ENCODE measurements around the gene TMEM184C. TPM values are rescaled to one million over a fixed set of nuclear protein-coding genes. Genes with fewer than 3 reads are reported as not detected.

Gene TMEM184C
- polyA plus RNA-seq, 1 donor: 19.4 TPM

GRCh38 chr4:147605499-147605898 lies 11.7 kb upstream of the TMEM184C start:
- DNase-seq: no peak

- DNase-seq: no peak
Measured at GRCh38 chr4:147607471-147607870, 9.7 kb upstream of the TMEM184C start.

- DNase-seq: no peak
Measured at GRCh38 chr4:147610686-147611085, 6.5 kb upstream of the TMEM184C start.

GRCh38 chr4:147616849-147617172 lies 386 bp upstream of the TMEM184C start:
- no peak for DNase-seq

GRCh38 chr4:147617841-147618691 lies 869 bp downstream of the TMEM184C start:
- no peak for DNase-seq

GRCh38 chr4:147620315-147620714 lies 3.1 kb downstream of the TMEM184C start:
- no peak for DNase-seq

- no peak for DNase-seq
Measured at GRCh38 chr4:147625733-147626132, 8.5 kb downstream of the TMEM184C start.

DNA sequence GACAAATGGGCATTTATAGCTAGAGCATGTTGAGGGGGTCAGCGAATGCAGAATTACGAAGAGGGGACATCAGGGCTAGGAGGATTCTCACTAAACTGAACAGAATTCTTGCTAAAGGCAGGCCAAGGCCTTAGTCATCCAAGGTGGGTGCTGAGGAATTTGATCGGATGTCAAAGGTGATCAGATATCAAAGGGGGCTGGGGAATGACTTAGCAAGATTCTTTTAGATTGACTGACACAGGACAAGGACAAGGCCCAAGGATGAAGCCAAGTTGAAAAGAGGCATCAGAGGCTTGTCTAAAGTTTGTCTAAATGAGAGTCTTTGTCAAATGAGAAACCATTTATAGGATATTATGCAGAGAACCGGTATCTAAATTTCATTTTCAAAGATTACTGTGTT lies 9.7 kb downstream of the TMEM184C start:
- DNase-seq: no peak

GRCh38 chr4:147628415-147628814 lies 11.2 kb downstream of the TMEM184C start:
- DNase-seq: no peak

GRCh38 chr4:147629783-147630730 lies 12.9 kb downstream of the TMEM184C start:
- DNase-seq: no peak

GRCh38 chr4:147633113-147633512 lies 15.9 kb downstream of the TMEM184C start:
- no peak for DNase-seq

GRCh38 chr4:147633643-147634042 lies 16.4 kb downstream of the TMEM184C start:
- no peak for DNase-seq

DNA sequence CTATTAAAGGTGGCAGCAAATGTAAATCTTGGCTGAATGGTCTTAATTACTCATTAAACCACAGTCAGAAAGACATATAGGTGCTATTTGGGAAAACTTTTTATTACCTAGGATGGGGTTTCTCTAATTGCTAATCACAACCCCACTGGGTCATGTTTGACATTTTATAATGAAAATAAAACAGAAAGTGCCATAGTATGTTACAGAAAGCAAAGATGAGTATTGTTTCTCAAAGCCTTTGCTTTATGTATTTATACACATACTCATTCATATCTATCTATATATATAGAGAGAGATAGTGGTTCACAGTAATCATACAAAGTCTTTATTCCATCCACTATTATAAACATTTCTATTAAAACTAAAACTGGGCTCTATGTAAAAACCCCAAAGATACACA lies 18.2 kb downstream of the TMEM184C start:
- no peak for DNase-seq

DNA sequence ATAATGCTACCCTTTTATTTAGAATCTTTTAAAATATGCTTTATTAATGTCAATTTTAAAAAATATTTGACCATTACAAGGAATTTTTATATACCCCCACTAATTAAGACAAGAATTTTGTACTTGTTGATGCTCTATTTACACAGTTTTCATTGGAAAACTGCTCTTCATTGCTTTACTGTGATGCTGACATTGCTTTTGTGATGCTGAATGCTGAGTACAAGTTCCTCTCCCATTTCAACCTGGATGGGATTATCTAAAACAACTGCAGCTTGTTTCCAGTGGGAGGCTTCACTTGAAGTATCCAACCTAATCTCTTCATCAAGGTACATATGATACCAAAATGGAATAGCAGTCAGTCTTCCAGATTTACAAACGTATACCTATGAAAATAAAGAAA lies 21.2 kb downstream of the TMEM184C start:
- DNase-seq: no peak

- DNase-seq: no peak
Measured at GRCh38 chr4:147638942-147639341, 21.7 kb downstream of the TMEM184C start.

DNA sequence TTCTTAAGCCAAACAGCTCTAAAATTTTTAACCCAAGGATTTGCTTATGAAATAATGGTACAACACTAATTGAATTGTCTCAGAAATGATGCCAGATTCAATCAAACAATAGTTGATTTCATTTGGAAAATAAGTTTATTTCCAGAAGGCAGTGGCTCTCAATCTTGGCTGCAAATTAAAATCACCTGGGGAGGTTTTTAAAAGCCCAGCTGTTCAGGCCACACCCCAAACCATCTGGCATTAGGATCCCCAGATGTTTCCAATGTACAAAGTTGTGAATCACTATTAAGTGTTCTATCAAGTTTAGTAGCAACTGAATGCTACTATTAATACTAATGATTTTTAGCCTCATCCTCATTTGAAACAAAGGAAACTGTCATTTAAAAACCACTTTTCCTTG lies 22.2 kb downstream of the TMEM184C start:
- DNase-seq: peak; percentile 26

- DNase-seq: no peak
Measured at GRCh38 chr4:147640331-147640730, 23.1 kb downstream of the TMEM184C start.

DNA sequence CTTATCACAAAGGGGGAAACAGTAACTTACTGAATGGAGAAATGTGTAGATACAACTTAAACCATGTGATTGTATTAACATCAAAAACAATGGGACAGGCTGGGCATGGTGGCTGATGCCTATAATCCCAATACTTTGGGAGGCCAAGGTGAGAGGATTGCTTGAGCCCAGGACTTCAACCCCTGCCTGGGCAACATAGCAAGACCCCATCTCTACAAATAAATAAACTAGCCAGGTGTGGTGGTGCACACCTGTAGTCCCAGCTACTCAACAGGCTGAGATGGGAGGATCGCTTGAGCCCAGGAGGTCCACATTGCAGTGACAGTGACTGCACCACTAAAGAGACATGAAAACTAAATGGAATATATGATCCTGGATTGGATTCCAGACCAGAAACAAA lies 26.4 kb downstream of the TMEM184C start:
- DNase-seq: no peak

DNA sequence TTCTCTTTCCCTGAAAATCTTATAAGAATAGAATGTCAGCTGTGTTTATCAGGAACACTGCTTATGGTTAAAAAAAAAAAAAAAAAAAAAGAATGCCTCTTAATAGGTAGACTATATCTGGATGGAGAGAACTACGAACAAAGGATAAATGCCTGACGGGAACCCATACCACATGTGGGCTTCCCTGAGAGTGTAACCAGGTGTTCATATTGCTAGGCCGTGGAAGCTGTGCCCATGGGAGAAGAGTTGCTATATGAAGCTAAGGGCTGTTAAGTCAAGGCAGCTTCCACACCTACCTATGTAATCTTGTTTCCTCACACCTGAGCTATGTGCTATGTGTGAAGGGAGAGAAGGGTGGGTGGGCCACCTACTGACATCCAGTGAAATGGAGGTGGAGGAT lies 27.3 kb downstream of the TMEM184C start:
- no peak for DNase-seq

DNA sequence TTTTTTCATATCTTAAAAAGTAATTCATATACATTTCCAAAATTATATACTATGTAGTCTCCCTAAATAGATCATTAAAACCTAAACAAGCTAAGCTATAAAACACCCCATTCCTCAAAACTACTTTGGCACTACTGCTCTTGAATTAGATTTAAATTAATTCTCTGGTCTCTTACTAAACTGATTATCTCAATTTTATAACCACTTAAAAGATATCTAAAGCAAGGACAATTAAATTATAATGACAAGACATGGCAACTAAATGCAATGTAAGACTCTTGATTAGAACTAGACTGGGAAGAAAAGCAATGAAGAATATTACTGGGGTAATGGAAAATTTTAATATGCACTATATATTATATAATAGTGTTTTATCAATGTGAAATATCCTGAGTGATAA lies 27.9 kb downstream of the TMEM184C start:
- no peak for DNase-seq

- DNase-seq: no peak
Measured at GRCh38 chr4:147648656-147649055, 31.5 kb downstream of the TMEM184C start.

DNA sequence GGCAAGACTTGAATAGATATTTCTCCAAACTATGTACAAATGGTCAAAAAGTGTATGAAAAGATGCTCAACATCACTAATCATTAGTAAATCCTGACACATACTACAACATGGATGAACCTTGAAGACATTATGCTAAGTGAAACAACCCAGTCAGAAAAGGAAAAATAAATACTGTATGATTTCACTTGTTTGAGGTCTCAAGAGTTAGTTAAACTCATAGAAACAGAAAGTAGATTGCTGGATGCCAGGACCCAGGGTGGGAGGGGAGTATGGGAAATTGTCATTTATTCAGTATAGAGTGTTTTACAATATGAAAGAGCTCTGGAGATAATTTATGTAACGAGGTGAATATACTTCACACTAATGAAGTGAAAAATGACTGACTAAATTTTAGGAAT lies 34.4 kb downstream of the TMEM184C start:
- no peak for DNase-seq

DNA sequence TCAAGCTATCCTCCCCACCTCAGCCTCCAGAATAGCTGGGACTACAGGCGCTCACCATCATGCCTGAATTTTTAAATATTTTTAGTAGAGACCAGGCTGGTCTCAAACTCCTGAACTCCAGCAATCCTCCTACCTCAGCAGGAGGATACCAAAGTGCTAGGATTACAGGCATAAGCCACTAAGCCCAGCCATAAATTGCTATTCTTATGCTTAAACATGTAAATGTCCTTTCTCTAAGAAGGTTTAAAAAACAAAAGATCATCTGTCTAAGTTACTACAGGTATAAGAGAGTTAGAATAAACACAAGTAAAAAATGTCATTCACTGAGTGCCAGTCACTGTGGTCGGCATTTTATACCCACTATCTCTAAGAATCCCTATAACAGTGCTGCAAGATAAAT lies 38.4 kb downstream of the TMEM184C start:
- DNase-seq: no peak

DNA sequence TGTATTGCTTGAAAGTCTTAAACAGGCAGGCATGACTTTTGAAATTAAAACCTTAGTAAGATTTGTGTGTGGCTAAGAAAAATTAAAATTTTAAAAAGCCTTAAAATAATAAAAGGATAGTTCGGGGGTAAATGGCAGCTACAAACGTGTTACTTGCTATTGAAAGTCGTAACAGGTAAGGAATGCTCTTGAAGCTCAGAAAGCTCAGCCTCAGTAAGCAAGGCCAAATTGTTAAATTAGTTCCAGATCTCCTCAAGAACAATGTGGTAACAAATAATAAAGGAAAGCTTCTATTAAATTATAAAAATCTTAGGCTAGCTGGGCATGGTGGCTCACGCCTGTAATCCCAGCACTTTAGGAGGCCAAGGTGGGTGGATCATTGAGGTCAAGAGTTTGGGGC lies 41.3 kb downstream of the TMEM184C start:
- no peak for DNase-seq
